Vagina (tissue), 2 donors: ENCODE measurements around the gene SH3RF2.

Experiments
- POLR2A ChIP-seq, 2 donors: fragments of 450-650 bp; IDR thresholded peaks; one replicate each; pipeline ENCODE4 v1.6.1; 2017; ENCODE audit warnings: antibody characterized with exemption in 2 of 2, mild to moderate bottlenecking in 2 of 2, moderate library complexity in 2 of 2
- TF ChIP-seq, protein P1 (sequence below), 3 experiments: fragments of 450-650 bp in 2 of 3; fragments of 200-600 bp in 1 of 3; sonication (generic) in 1 of 3; IDR thresholded peaks; one replicate each; pipeline ENCODE4 v1.5.1; 2017 to 2019; ENCODE audit warnings: antibody characterized with exemption in 3 of 3, mild to moderate bottlenecking in 2 of 3, moderate library complexity in 2 of 3

DNA sequence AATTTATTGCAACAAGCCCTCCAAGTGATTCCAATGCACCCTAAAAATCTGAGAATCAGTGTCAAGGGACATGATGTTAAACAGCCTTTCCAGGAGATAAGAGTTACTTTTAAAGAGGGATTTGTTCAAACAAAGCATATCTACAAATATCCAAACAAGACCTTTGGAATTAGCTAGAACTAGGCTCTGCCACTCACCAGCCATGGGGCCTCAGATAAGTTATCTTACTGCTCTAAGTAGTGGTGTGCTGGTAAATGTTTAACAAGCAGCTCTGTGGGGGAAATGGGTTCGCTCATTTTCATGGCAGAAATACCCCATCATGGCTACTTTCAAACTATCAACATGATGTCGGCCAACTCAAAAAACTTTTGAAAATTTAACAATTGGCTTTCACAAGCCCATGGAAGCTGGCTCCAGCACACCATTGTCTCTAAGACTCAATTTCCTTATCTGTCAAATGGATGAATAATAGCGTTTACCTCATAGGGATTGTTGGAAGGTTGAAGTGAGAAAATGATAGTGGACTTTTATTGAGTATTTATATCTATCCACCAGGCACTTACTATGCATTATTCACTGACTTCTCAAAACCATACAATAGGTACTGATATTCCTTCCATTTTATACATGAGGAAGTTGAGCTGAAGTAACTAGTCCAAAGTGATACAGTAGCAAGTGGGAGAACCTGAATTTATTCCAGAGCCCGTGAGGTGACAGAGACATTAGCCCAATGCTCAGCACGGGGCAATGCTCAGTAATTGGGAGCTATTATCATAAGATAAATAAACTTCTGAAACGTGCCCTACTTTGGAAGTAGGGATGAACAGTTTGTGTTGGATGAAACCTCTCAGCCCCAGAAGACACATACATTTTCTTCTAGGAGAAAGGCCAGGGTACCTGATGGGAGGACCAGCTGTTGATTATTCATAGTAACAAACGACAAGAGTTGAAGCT lies 43.2 kb downstream of the SH3RF2 start:
- no peak for TF ChIP-seq POLR2A (IDR thresholded peaks at IDR 0.05)
- TF ChIP-seq, protein P1, sequence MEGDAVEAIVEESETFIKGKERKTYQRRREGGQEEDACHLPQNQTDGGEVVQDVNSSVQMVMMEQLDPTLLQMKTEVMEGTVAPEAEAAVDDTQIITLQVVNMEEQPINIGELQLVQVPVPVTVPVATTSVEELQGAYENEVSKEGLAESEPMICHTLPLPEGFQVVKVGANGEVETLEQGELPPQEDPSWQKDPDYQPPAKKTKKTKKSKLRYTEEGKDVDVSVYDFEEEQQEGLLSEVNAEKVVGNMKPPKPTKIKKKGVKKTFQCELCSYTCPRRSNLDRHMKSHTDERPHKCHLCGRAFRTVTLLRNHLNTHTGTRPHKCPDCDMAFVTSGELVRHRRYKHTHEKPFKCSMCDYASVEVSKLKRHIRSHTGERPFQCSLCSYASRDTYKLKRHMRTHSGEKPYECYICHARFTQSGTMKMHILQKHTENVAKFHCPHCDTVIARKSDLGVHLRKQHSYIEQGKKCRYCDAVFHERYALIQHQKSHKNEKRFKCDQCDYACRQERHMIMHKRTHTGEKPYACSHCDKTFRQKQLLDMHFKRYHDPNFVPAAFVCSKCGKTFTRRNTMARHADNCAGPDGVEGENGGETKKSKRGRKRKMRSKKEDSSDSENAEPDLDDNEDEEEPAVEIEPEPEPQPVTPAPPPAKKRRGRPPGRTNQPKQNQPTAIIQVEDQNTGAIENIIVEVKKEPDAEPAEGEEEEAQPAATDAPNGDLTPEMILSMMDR (IDR thresholded peaks at IDR 0.05), result no peak
